Stimulated activated naive CD4-positive, alpha-beta T cell (primary cell): ENCODE data around the gene CCDC77.
"Not testable (repeated sequence)": the region's sequence is repeated elsewhere in the genome, so short reads cannot be mapped to it uniquely, and the experiment has no call there.

Experiments used
- DNase-seq, 6 experiments: peaks; one replicate each; lab custom pipeline; 2025; lab: John Stamatoyannopoulos, UW

The CCDC77 gene

GRCh38 chr12:401235-402028 lies at the start of gene CCDC77:
Gene CCDC77, plus strand, starts transcription at chr12:401644. Its CDS starts 7,740 bp downstream, at chr12:409384.
- no peak for DNase-seq

- no peak for DNase-seq
Observed at GRCh38 chr12:356276-356988, 45.0 kb upstream of the CCDC77 start.

GRCh38 chr12:359091-359490 lies 42.4 kb upstream of the CCDC77 start:
- DNase-seq: no peak

GRCh38 chr12:366820-367219 lies 34.6 kb upstream of the CCDC77 start:
- DNase-seq: no peak

GRCh38 chr12:367972-368371 lies 33.5 kb upstream of the CCDC77 start:
- no peak for DNase-seq

- not testable (repeated sequence) for DNase-seq
Observed at GRCh38 chr12:370739-371485, 30.5 kb upstream of the CCDC77 start.

- no peak for DNase-seq
Observed at GRCh38 chr12:386651-387050, 14.8 kb upstream of the CCDC77 start.

GRCh38 chr12:388012-388411 lies 13.4 kb upstream of the CCDC77 start:
- DNase-seq: no peak

- no peak for DNase-seq
Observed at GRCh38 chr12:388541-389141, 12.8 kb upstream of the CCDC77 start.

GRCh38 chr12:389142-390096 lies 12.0 kb upstream of the CCDC77 start, which contains the start of gene KDM5A:
Gene KDM5A, minus strand, starts transcription at chr12:389320. Its CDS starts 229 bp downstream, at chr12:389091.
- no peak for DNase-seq

- DNase-seq: no peak
Observed at GRCh38 chr12:400828-401227, 616 bp upstream of the CCDC77 start.

- DNase-seq: no peak
Observed at GRCh38 chr12:402029-402389, 565 bp downstream of the CCDC77 start.

GRCh38 chr12:414859-415258 lies 13.4 kb downstream of the CCDC77 start:
- DNase-seq: no peak

GRCh38 chr12:418432-418831 lies 17.0 kb downstream of the CCDC77 start:
- DNase-seq: no peak

- DNase-seq: no peak
Observed at GRCh38 chr12:422526-422925, 21.1 kb downstream of the CCDC77 start.

- DNase-seq: not testable (repeated sequence)
Observed at GRCh38 chr12:435737-436136, 34.3 kb downstream of the CCDC77 start.

GRCh38 chr12:442235-442884 lies 40.9 kb downstream of the CCDC77 start:
- DNase-seq: peak in 5 of 6 experiments; percentile 4 to 47 (median 31)

- DNase-seq: no peak
Observed at GRCh38 chr12:447141-447540, 45.7 kb downstream of the CCDC77 start.

GRCh38 chr12:449203-449602 lies 47.8 kb downstream of the CCDC77 start:
- DNase-seq: no peak

GRCh38 chr12:450438-450837 lies 49.0 kb downstream of the CCDC77 start:
- DNase-seq: no peak
